Transverse colon (tissue), 4 donors: ENCODE results near the gene APOL5. TPM values are rescaled to one million over a fixed set of nuclear protein-coding genes. Genes with fewer than 3 reads are reported as not detected.

Experiments used
- DNase-seq: peaks from one replicate; pipeline ENCODE4 v3.0.0-alpha.2; 2019
- H3K27ac ChIP-seq, 4 donors: fragments of 200-600 bp; sonication (generic); 2 replicates each; pipeline ENCODE4 v1.5.1; 2016 to 2018; ENCODE audit warnings: inconsistent platforms in 4 of 4
- H3K27me3 ChIP-seq: fragments of 200-600 bp; sonication (generic); 2 replicates; pipeline ENCODE4 v1.5.1; 2017; ENCODE audit warnings: inconsistent platforms
- H3K36me3 ChIP-seq, 4 donors: fragments of 200-600 bp; sonication (generic); 2 replicates each; pipeline ENCODE4 v1.5.1; 2017 to 2019; ENCODE audit warnings: inconsistent platforms in 4 of 4
- H3K4me1 ChIP-seq, 4 donors: fragments of 200-600 bp; sonication (generic); 2 replicates each; pipeline ENCODE4 v1.5.1; 2017 to 2020; ENCODE audit warnings: inconsistent platforms in 4 of 4
- H3K4me3 ChIP-seq, 4 donors: fragments of 200-600 bp; sonication (generic); 1 replicate in 1 of 4; 2 replicates in 3 of 4; pipeline versions ENCODE4 v1.5.1 to v1.6.1; 2017 to 2019; ENCODE audit warnings: inconsistent platforms in 4 of 4
- H3K9me3 ChIP-seq, 2 donors: fragments of 200-600 bp; sonication (generic); 2 replicates each; pipeline ENCODE4 v1.5.1; 2017 to 2019; ENCODE audit warnings: inconsistent platforms in 2 of 2
- CTCF ChIP-seq, 5 experiments: fragments of 200-600 bp in 3 of 5; fragments of 450-650 bp in 2 of 5; sonication (generic) in 3 of 5; IDR thresholded peaks; 1 replicate in 2 of 5; 2 replicates in 3 of 5; pipeline ENCODE4 v1.5.1; 2016 to 2017; ENCODE audit warnings: antibody characterized with exemption in 5 of 5, inconsistent platforms in 3 of 5, mild to moderate bottlenecking in 2 of 5, moderate library complexity in 1 of 5
- EP300 ChIP-seq: sonication (generic); formaldehyde crosslinking; IDR thresholded peaks from one replicate; pipeline ENCODE4 v1.6.1; 2017; ENCODE audit warnings: antibody characterized with exemption, low read depth
- POLR2A ChIP-seq: fragments of 450-650 bp; IDR thresholded peaks from one replicate; pipeline ENCODE4 v1.6.1; 2016; ENCODE audit warnings: antibody characterized with exemption, mild to moderate bottlenecking, moderate library complexity
- POLR2AphosphoS5 ChIP-seq, 3 donors: sonication (generic); formaldehyde crosslinking; IDR thresholded peaks; one replicate each; pipeline ENCODE4 v1.6.1; 2016; ENCODE audit warnings: antibody characterized with exemption in 3 of 3
- WGBS, 2 donors: methylation state at CpG; one replicate each; pipeline ENCODE4 v1.1.5; 2018; ENCODE audit warnings: low coverage in 1 of 2; 5-methylcytosine and 5-hydroxymethylcytosine counted together
- in situ Hi-C, 4 donors: fragments of 200-750 bp; cut with MboI; loops; one replicate each; pipeline versions ENCODE4 v1.15.0 to v1.15.1; 2017; ENCODE audit warnings: low sequenced_read_pairs in 3 of 4, low pct_ligation_motif_present in 1 of 4, low pct_unique_long_range_greater_than_20kb in 1 of 4
- intact Hi-C: fragments of 100-400 bp; cut with DNase I; formaldehyde crosslinking; loops from one replicate; pipeline ENCODE4 v1.15.1; 2023; ENCODE audit warnings: low total_unique reads
- total RNA-seq, 4 donors: library from RNA; depleted of rRNA; stranded (reverse); fragments of >200 nt; gene quantifications; one replicate each; pipeline ENCODE4 v1.1.0, GENCODE V29; 2016

APOL5 gene
- total RNA-seq, 4 donors from 2014 or later, result not detected

GRCh38 chr22:35739076-35739930, 21.6 kb downstream of the APOL5 start:
- H3K4me1 ChIP-seq, result no peaks in the 10 kb centered on the region
- H3K9me3 ChIP-seq, result no peaks in the 10 kb centered on the region
- 81 to 90% methylated on average over 5 to 12 of the region's 12 CpGs for WGBS, 2 donors
- H3K27me3 ChIP-seq, result no peaks in the 10 kb centered on the region
- intact Hi-C loops, result no loop called here
- DNase-seq, result no peak
- TF ChIP-seq CTCF (IDR thresholded peaks at IDR 0.05) (peak in 1 of 5 experiments; percentile 14), EP300 (no peak)
- peaks cover 0 to 16% (median 3%) of the 10 kb centered on the region in 4 donors for H3K36me3 ChIP-seq
- H3K27ac ChIP-seq, result no peak overlapping the region
- H3K4me3 ChIP-seq, result no peak overlapping the region
- in situ Hi-C loops, result loop anchor here in 1 of 4 donors (25.0 kb wide), 1 partner anchor 327 kb away; the partner anchor contains the start of gene MCM5

- in situ Hi-C loops, result loop anchor here in 1 of 4 donors (25.0 kb wide), 1 partner anchor 328 kb away; the partner anchor contains the start of gene MCM5
- peaks cover 0 to 16% (median 3%) of the 10 kb centered on the region in 4 donors for H3K36me3 ChIP-seq
- WGBS, 2 donors, result 50 to 83% methylated on average over 1 to 3 of the region's 3 CpGs
Observed at GRCh38 chr22:35739931-35740380, 22.3 kb downstream of the APOL5 start.

GRCh38 chr22:35740616-35741015, 22.9 kb downstream of the APOL5 start:
- no peak for DNase-seq
- no peak overlapping the region for H3K27ac ChIP-seq
- intact Hi-C loops (no loop called here), in situ Hi-C loops (loop anchor here in 1 of 4 donors (25.0 kb wide), 1 partner anchor 328 kb away; the partner anchor contains the start of gene MCM5)
- no peak overlapping the region for H3K4me3 ChIP-seq
- 90% methylated on average over 1 of the region's 1 CpG; no CpG with 5 or more reads in 1 of the 2 donors for WGBS, 2 donors
- no peaks in the 10 kb centered on the region for H3K9me3 ChIP-seq
- H3K36me3 ChIP-seq, result peaks cover 0 to 16% (median 3%) of the 10 kb centered on the region in 4 donors
- TF ChIP-seq POLR2AphosphoS5 (IDR thresholded peaks at IDR 0.05), result no peak
- H3K27me3 ChIP-seq, result no peaks in the 10 kb centered on the region
- H3K4me1 ChIP-seq, result no peaks in the 10 kb centered on the region

More at GRCh38 chr22:35739931-35740380, 22.3 kb downstream of the APOL5 start:
- Histone ChIP-seq H3K27me3 (no peaks in the 10 kb centered on the region), H3K27ac (no peak overlapping the region), H3K4me1 (no peaks in the 10 kb centered on the region), H3K4me3 (no peak overlapping the region), H3K9me3 (no peaks in the 10 kb centered on the region)
- intact Hi-C loops, result no loop called here
- DNase-seq, result no peak
- TF ChIP-seq CTCF (IDR thresholded peaks at IDR 0.05), result no peak
- TF ChIP-seq POLR2A, result no peak
- TF ChIP-seq EP300, result no peak

GRCh38 chr22:35742342-35743100, 24.8 kb downstream of the APOL5 start:
- Histone ChIP-seq H3K9me3 (no peaks in the 10 kb centered on the region), H3K4me3 (no peak overlapping the region), H3K27me3 (no peaks in the 10 kb centered on the region), H3K27ac (peak overlapping the region; percentile 33 to 42 (median 36)), H3K4me1 (peaks cover 0 to 4% (median 0%) of the 10 kb centered on the region in 4 donors), H3K36me3 (peaks cover 0 to 16% (median 3%) of the 10 kb centered on the region in 4 donors)
- no peak for TF ChIP-seq POLR2A
- TF ChIP-seq EP300, result no peak
- TF ChIP-seq CTCF (IDR thresholded peaks at IDR 0.05), result no peak
- no peak for TF ChIP-seq POLR2AphosphoS5 (IDR thresholded peaks at IDR 0.05)
- in situ Hi-C loops, result loop anchor here in 1 of 4 donors (25.0 kb wide), 1 partner anchor 330 kb away; the partner anchor contains the start of gene MCM5
- 75 to 80% methylated on average over 4 to 9 of the region's 9 CpGs for WGBS, 2 donors
- intact Hi-C loops, result no loop called here
- DNase-seq, result no peak
